ENCODE results near the gene RGS4.

RGS4 gene

GRCh38 chr1:163104385-163105099, 35.4 kb downstream of the RGS4 start:
- DNase-seq = no peak

- DNase-seq = no peak
Observed at GRCh38 chr1:163106364-163106987, 37.3 kb downstream of the RGS4 start.

- no peak for DNase-seq
Observed at GRCh38 chr1:163107655-163108054, 38.5 kb downstream of the RGS4 start.

GRCh38 chr1:163115887-163116286, 46.7 kb downstream of the RGS4 start:
- DNase-seq = no peak

GRCh38 chr1:163119707-163120106, 50.5 kb downstream of the RGS4 start:
- no peak for DNase-seq

- DNase-seq = no peak
Observed at GRCh38 chr1:163120372-163120771, 51.2 kb downstream of the RGS4 start.

GRCh38 chr1:163124812-163125211, 55.7 kb downstream of the RGS4 start:
- no peak for DNase-seq

Data from GOT3 (cell line).